Measurements from ENCODE around the gene DPEP2NB. TPM values are rescaled to one million over a fixed set of nuclear protein-coding genes. Genes with fewer than 3 reads are reported as not detected.
"Not testable (repeated sequence)": the region's sequence is repeated elsewhere in the genome, so short reads cannot be mapped to it uniquely, and the experiment has no call there.

Gene DPEP2NB
- total and polyA plus RNA-seq, 5 experiments from 2014 or later, result not detected

DNA sequence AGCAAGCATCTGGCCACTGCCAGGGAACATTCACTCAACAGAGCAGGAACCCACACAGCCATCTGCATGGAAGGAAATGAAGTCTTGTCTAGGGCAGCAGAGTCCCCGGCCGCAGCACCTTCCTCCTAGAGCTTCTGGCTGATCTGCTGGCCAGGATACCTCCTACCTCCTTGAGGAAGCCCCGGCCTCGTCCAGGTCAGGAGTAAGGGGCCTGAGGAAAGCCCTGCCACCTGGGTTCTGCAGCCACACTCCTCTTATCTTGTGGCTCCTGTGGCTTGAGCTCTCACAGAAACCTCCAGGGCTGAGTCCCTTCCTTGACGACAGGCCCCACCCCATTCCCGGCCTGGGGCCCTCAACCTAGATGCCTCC lies 21.7 kb downstream of the DPEP2NB start:
- ATAC-seq, result peak; percentile 29 to 31
- DNase-seq, result peak in 2 of 10 donors; percentile 18 to 30
- Mint-ChIP-seq H3K27ac (peak overlapping the region; percentile 92 to 99 (median 97)), H3K4me1 (peaks cover 22 to 62% (median 48%) of the 10 kb centered on the region in 4 donors), H3K36me3 (peaks cover 0 to 10% (median 5%) of the 10 kb centered on the region in 3 donors), H3K4me3 (peak overlapping the region; percentile 82 to 94 (median 90))
- POLR2A ChIA-PET, result interaction anchor here (0.6 to 17.7 kb wide), 9 partner anchors 10 to 91 kb away, joined by 3 to 447 read pairs (median 4); partner anchors contain the start of genes DDX28, DPEP2NB, DUS2 and NFATC3
- not testable (repeated sequence) for H3K27me3 Mint-ChIP-seq, H3K9me3 Mint-ChIP-seq

DNA sequence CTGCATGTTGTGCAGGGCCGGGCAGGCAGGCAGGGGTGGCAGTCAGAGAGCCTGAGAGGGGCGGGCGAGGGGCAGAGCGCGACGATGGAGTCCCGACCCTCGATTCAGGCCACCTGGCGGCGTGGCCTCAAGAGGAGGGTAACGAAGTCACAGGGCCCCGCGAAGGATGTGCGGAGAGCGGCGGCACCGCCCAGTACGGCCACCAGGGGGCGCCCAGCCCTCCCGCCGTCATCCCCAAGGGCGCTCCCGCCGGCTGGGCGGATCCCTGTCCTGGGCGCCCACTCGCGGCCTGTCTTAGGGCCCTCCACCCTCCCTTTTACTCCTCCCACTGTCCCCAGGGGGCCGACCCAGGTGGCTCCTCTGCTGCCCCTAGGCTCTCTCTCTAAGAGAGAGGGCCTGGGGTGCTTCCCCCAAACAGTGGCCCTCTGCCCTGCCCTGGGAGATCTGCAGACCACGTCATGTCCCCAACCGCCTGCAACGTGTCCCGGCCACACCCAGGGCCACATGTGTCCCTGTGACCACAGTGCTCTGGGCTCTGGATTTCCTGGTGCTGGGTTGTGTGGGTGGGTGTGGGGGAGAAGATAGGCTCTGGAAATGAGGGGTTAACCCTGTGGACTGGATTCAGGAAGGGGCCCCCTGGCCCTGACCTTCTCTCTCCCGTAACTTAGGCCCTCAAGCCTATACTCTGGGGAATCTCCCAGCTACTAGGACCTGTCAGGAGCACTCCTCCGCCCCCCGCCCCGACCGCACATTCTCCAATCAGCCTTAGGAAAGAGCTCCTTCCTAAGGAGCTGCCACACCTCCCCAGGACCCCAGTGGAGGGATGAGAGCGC lies 22.3 kb downstream of the DPEP2NB start:
- Mint-ChIP-seq H3K27me3 (no peaks in the 10 kb centered on the region), H3K4me1 (peaks cover 20 to 56% (median 44%) of the 10 kb centered on the region in 4 donors), H3K36me3 (peaks cover 0 to 10% (median 0%) of the 10 kb centered on the region in 3 donors), H3K27ac (peak overlapping the region; percentile 92 to 99 (median 97)), H3K9me3 (peaks cover 0 to 4% (median 0%) of the 10 kb centered on the region in 9 donors), H3K4me3 (peak overlapping the region; percentile 82 to 94 (median 90))
- POLR2A ChIA-PET, result interaction anchor here (0.6 to 17.7 kb wide), 11 partner anchors 10 to 272 kb away, joined by 3 to 447 read pairs (median 4); partner anchors contain the start of genes DDX28, DPEP2NB, DUS2 and NFATC3
- peak; percentile 90 to 91 for ATAC-seq
- peak; percentile 71 to 87 (median 82) for DNase-seq

DNA sequence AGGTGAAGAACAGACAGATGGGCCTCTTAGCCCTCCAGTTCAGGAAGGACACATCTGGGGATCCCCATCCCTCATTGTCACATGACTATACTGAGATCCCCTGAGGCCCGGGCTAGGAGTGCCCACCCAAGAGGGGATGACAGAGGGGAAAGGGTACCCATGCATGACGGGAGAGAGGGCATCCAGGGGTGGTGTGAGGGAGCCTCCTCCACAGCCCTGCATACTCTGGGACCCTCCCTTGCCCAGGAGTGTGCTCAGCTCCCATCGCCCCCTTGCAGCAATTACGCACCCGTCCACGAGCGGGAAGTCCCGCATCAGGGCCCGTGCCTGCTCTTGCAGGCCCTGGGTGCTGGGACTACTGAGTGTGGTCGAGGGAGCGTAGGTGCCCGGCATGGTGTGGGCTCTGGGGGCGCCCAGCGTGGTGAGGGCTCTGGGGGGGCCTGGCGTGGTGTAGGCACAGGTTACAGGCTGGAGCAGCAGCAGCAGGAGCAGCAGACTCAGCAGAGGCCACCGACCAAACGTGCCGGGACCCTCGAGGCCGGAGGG lies 23.0 kb downstream of the DPEP2NB start:
- H3K4me1 Mint-ChIP-seq, result peaks cover 25 to 56% (median 44%) of the 10 kb centered on the region in 4 donors
- H3K27ac Mint-ChIP-seq, result peak overlapping the region; percentile 68 to 99 (median 94)
- H3K27me3 Mint-ChIP-seq, result no peaks in the 10 kb centered on the region
- POLR2A ChIA-PET, result interaction anchor here (0.5 to 7.0 kb wide), 9 partner anchors 7 to 273 kb away, joined by 3 to 48 read pairs (median 4); partner anchors contain the start of genes DDX28, DPEP2 and DUS2
- peaks cover 0 to 10% (median 0%) of the 10 kb centered on the region in 3 donors for H3K36me3 Mint-ChIP-seq
- peak in 1 of 2 donors; percentile 6 for ATAC-seq
- peaks cover 0 to 4% (median 0%) of the 10 kb centered on the region in 9 donors for H3K9me3 Mint-ChIP-seq
- H3K4me3 Mint-ChIP-seq, result peak overlapping the region; percentile 14 to 94 (median 84)
- DNase-seq, result no peak

- DNase-seq, result no peak
- Mint-ChIP-seq H3K36me3 (peaks cover 0 to 10% (median 0%) of the 10 kb centered on the region in 3 donors), H3K27me3 (no peaks in the 10 kb centered on the region), H3K9me3 (peaks cover 0 to 2% (median 0%) of the 10 kb centered on the region in 9 donors), H3K4me1 (peaks cover 23 to 36% (median 31%) of the 10 kb centered on the region in 4 donors), H3K4me3 (no peak overlapping the region), H3K27ac (peak overlapping the region in 6 of 10 donors; percentile 2 to 73 (median 61))
- no peak for ATAC-seq
- POLR2A ChIA-PET, result interaction anchor here (0.9 to 1.4 kb wide), 5 partner anchors 9 to 51 kb away, joined by 3 to 6 read pairs (median 3); no protein-coding TSS in a partner anchor
Observed at GRCh38 chr16:67990018-67990386, 25.7 kb downstream of the DPEP2NB start.

- peak overlapping the region in 7 of 10 donors; percentile 10 to 94 (median 59) for H3K27ac Mint-ChIP-seq
- H3K36me3 Mint-ChIP-seq, result peaks cover 0 to 10% (median 0%) of the 10 kb centered on the region in 3 donors
- POLR2A ChIA-PET, result interaction anchor here (0.5 to 1.4 kb wide), 8 partner anchors 8 to 72 kb away, joined by 3 to 6 read pairs (median 3); no protein-coding TSS in a partner anchor
- H3K4me1 Mint-ChIP-seq, result peaks cover 22 to 36% (median 32%) of the 10 kb centered on the region in 4 donors
- H3K27me3 Mint-ChIP-seq, result no peaks in the 10 kb centered on the region
- ATAC-seq, result no peak
- DNase-seq, result no peak
- no peak overlapping the region for H3K4me3 Mint-ChIP-seq
- no peaks in the 10 kb centered on the region for H3K9me3 Mint-ChIP-seq
Observed at GRCh38 chr16:67989322-67990017, 26.2 kb downstream of the DPEP2NB start.

GRCh38 chr16:67988675-67989074 lies 27.0 kb downstream of the DPEP2NB start:
- H3K9me3 Mint-ChIP-seq, result no peaks in the 10 kb centered on the region
- POLR2A ChIA-PET, result interaction anchor here (0.7 to 2.1 kb wide), 5 partner anchors 17 to 72 kb away, joined by 3 to 7 read pairs (median 4); no protein-coding TSS in a partner anchor
- peaks cover 22 to 40% (median 33%) of the 10 kb centered on the region in 4 donors for H3K4me1 Mint-ChIP-seq
- DNase-seq (no peak), ATAC-seq (no peak)
- peak overlapping the region in 9 of 10 donors; percentile 24 to 94 (median 54) for H3K27ac Mint-ChIP-seq
- H3K4me3 Mint-ChIP-seq, result no peak overlapping the region
- no peaks in the 10 kb centered on the region for H3K27me3 Mint-ChIP-seq
- peaks cover 0 to 10% (median 0%) of the 10 kb centered on the region in 3 donors for H3K36me3 Mint-ChIP-seq

- Mint-ChIP-seq H3K9me3 (no peaks in the 10 kb centered on the region), H3K4me3 (peak overlapping the region in 1 of 10 donors; percentile 34), H3K27me3 (no peaks in the 10 kb centered on the region), H3K27ac (peak overlapping the region; percentile 53 to 94 (median 82)), H3K36me3 (peaks cover 0 to 10% (median 0%) of the 10 kb centered on the region in 3 donors), H3K4me1 (peaks cover 22 to 42% (median 32%) of the 10 kb centered on the region in 4 donors)
- ATAC-seq, result no peak
- POLR2A ChIA-PET, result interaction anchor here (0.5 to 2.1 kb wide), 6 partner anchors 12 to 102 kb away, joined by 3 to 7 read pairs (median 3); no protein-coding TSS in a partner anchor
- DNase-seq, result no peak
Observed at GRCh38 chr16:67987460-67988160, 28.1 kb downstream of the DPEP2NB start.

GRCh38 chr16:67986949-67987348 lies 28.8 kb downstream of the DPEP2NB start:
- Mint-ChIP-seq H3K27ac (peak overlapping the region in 3 of 10 donors; percentile 15 to 77 (median 67)), H3K4me1 (peaks cover 22 to 37% (median 28%) of the 10 kb centered on the region in 4 donors), H3K9me3 (no peaks in the 10 kb centered on the region), H3K36me3 (peaks cover 0 to 10% (median 0%) of the 10 kb centered on the region in 3 donors), H3K4me3 (no peak overlapping the region), H3K27me3 (no peaks in the 10 kb centered on the region)
- ATAC-seq (no peak), DNase-seq (no peak)
- POLR2A ChIA-PET, result interaction anchor here (0.5 to 2.1 kb wide), 7 partner anchors 13 to 480 kb away, joined by 3 to 7 read pairs (median 3); no protein-coding TSS in a partner anchor

DNA sequence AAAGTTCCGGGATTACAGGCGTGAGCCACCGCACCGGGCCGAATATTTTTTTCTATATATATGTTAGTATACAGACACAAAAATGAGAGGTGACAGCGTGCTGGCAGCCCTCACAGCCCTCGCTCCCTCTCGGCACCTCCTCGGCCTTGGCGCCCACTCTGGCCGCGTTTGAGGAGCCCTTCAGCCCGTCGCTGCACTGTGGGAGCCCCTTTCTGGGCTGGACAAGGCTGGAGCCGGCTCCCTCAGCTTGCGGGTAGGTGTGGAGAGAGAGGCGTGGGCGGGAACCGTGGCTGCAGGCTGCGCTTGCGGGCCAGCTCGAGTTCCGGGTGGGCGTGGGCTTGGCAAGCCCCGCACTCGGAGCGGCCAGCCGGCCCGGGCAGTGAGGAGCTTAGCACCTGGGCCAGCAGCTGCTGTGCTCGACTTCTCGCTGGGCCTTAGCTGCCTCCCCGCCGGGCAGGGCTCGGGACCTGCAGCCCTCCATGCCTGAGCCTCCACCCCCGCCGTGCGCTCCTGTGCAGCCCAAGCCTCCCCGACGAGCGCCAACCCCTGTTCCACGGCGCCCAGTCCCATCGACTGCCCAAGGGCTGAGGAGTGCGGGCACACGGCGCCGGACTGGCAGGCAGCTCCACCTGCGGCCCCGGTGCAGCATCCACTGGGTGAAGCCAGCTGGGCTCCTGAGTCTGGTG lies 33.6 kb downstream of the DPEP2NB start:
- no peaks in the 10 kb centered on the region for H3K27me3 Mint-ChIP-seq
- peak overlapping the region in 1 of 10 donors; percentile 56 for H3K27ac Mint-ChIP-seq
- no peak for DNase-seq
- POLR2A ChIA-PET, result interaction anchor here (0.6 to 2.3 kb wide), 6 partner anchors 10 to 46 kb away, joined by 3 to 9 read pairs (median 4); partner anchors contain the start of gene PSMB10
- H3K4me1 Mint-ChIP-seq, result peaks cover 11 to 24% (median 21%) of the 10 kb centered on the region in 4 donors
- H3K4me3 Mint-ChIP-seq, result no peak overlapping the region
- no peak for ATAC-seq
- no peaks in the 10 kb centered on the region for H3K9me3 Mint-ChIP-seq
- no peaks in the 10 kb centered on the region for H3K36me3 Mint-ChIP-seq

DNA sequence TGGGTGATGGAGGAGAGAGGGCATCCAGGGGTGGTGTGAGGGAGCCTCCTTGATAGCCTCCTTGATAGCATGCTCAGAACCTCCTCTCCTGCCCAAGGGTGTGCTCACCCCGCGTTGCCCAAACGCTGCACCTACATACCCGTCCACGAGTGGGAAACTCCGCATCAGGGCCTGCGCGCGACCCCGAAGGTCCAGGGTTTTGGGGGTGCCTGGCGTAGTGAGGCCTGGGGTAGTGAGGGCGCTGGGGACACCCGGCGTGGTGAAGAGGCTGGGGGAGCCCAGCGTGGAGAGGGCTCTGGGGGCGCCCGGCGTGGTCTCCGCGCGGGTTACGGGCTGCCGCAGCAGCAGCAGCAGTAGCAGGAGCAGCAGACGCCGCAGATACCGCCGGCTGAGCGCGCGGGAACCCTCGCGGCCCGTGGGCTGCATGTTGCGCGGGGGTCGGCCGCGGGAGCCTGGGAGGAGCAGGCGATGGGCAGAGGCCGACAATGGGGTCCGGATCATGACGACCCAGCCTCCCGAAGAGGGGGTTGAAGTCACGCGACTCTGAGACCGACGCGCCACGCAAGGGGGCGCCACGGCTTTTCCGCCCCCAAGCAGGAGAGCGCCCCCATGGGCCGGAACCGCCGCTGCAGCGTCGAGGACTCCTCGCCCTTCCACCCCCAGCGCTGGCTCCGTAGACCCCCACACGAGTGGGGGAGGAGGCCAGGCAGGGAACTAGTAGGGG lies 35.6 kb downstream of the DPEP2NB start, which contains the start of gene DPEP3:
TSS of gene DPEP3 (minus strand) at position 545 of the 724 bp plus-strand sequence. CDS start at position 426, 119 bp downstream.
- POLR2A ChIA-PET, result interaction anchor here (1.2 to 1.4 kb wide), 2 partner anchors 16 to 51 kb away, joined by 3 to 4 read pairs; no protein-coding TSS in a partner anchor
- peak in 1 of 2 donors; percentile 28 for ATAC-seq

More for the DNA sequence above, 35.6 kb downstream of the DPEP2NB start, which contains the start of gene DPEP3:
- H3K36me3 Mint-ChIP-seq, result no peaks in the 10 kb centered on the region
- peak within 1 kb of the TSS in 1 of 10 donors; percentile 6 for H3K27ac Mint-ChIP-seq
- H3K27me3 Mint-ChIP-seq, result no peaks in the 10 kb centered on the region
- H3K9me3 Mint-ChIP-seq, result no peaks in the 10 kb centered on the region
- H3K4me3 Mint-ChIP-seq, result no peak within 1 kb of the TSS
- DNase-seq, result peak in 2 of 10 donors; percentile 14 to 23
- peaks cover 14 to 24% (median 20%) of the 10 kb centered on the region in 4 donors for H3K4me1 Mint-ChIP-seq

All from naive thymus-derived CD8-positive, alpha-beta T cell (primary cell).